Calu3 (cell line): ENCODE data around the gene FOXN3. TPM values are rescaled to one million over a fixed set of nuclear protein-coding genes. Genes with fewer than 3 reads are reported as not detected.

Source experiments
- BruUV-seq: library from RNA; stranded (reverse); fragments of 400-500 nt; replicated peaks from 2 replicates; lab custom pipeline; 2021; lab: Mats Ljungman, UMichigan
- CTCF ChIA-PET: fragments of 300-600 bp; sonication (Branson Sonifier 250); formaldehyde crosslinking; loops from one replicate; lab custom pipeline; 2022; ENCODE audit warnings: antibody characterized with exemption; lab: Charles Lee
- DNase-seq: peaks from one replicate; pipeline ENCODE4 v3.0.0; 2022
- H3K27ac Mint-ChIP-seq: one replicate; pipeline ENCODE4 v1.8.0; 2022; ENCODE audit warnings: mixed read lengths; ENCODE audit not compliant: unreplicated experiment
- H3K27me3 Mint-ChIP-seq: one replicate; pipeline ENCODE4 v1.8.0; 2022; ENCODE audit warnings: mixed read lengths; ENCODE audit not compliant: unreplicated experiment
- H3K36me3 Mint-ChIP-seq: one replicate; pipeline ENCODE4 v1.8.0; 2022; ENCODE audit warnings: mild to moderate bottlenecking, moderate library complexity, mixed read lengths; ENCODE audit not compliant: insufficient read depth, unreplicated experiment
- H3K4me1 Mint-ChIP-seq: one replicate; pipeline ENCODE4 v1.8.0; 2022; ENCODE audit warnings: mild to moderate bottlenecking, low read depth, mixed read lengths; ENCODE audit not compliant: unreplicated experiment
- H3K4me3 Mint-ChIP-seq: one replicate; pipeline ENCODE4 v1.8.0; 2022; ENCODE audit warnings: mild to moderate bottlenecking, low read depth, moderate library complexity, mixed read lengths; ENCODE audit not compliant: unreplicated experiment
- H3K9me3 Mint-ChIP-seq: one replicate; pipeline ENCODE4 v1.8.0; 2022; ENCODE audit warnings: low read depth, mixed read lengths; ENCODE audit not compliant: unreplicated experiment
- intact Hi-C: fragments of 100-400 bp; cut with micrococcal nuclease; formaldehyde crosslinking; loops from one replicate; pipeline ENCODE4 v1.10.0; 2022; ENCODE audit not compliant: unreplicated experiment
- total RNA-seq: library from RNA; stranded (reverse); gene quantifications from 2 replicates; pipeline ENCODE4 v1.2.3, GENCODE V29; 2022
- TF ChIP-seq, protein P1 (sequence below): fragments of 200-600 bp; IDR thresholded peaks from one replicate; pipeline ENCODE4 v1.8.0; 2022; ENCODE audit warnings: antibody characterized with exemption; ENCODE audit not compliant: unreplicated experiment

FOXN3 gene
- total RNA-seq, 1 experiment from 2014 or later: 11.8 TPM

GRCh38 chr14:89406941-89407340, 10.1 kb downstream of the FOXN3 start:
- CTCF ChIA-PET: no interaction called here
- Mint-ChIP-seq H3K4me3 (no peak overlapping the region), H3K27ac (no peak overlapping the region), H3K36me3 (no peaks in the 10 kb centered on the region), H3K4me1 (no peaks in the 10 kb centered on the region), H3K9me3 (no peaks in the 10 kb centered on the region), H3K27me3 (no peaks in the 10 kb centered on the region)
- DNase-seq: no peak
- no TSS peak for BruUV-seq
- intact Hi-C loops: no loop called here
- TF ChIP-seq, protein P1, sequence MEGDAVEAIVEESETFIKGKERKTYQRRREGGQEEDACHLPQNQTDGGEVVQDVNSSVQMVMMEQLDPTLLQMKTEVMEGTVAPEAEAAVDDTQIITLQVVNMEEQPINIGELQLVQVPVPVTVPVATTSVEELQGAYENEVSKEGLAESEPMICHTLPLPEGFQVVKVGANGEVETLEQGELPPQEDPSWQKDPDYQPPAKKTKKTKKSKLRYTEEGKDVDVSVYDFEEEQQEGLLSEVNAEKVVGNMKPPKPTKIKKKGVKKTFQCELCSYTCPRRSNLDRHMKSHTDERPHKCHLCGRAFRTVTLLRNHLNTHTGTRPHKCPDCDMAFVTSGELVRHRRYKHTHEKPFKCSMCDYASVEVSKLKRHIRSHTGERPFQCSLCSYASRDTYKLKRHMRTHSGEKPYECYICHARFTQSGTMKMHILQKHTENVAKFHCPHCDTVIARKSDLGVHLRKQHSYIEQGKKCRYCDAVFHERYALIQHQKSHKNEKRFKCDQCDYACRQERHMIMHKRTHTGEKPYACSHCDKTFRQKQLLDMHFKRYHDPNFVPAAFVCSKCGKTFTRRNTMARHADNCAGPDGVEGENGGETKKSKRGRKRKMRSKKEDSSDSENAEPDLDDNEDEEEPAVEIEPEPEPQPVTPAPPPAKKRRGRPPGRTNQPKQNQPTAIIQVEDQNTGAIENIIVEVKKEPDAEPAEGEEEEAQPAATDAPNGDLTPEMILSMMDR: no peak

DNA sequence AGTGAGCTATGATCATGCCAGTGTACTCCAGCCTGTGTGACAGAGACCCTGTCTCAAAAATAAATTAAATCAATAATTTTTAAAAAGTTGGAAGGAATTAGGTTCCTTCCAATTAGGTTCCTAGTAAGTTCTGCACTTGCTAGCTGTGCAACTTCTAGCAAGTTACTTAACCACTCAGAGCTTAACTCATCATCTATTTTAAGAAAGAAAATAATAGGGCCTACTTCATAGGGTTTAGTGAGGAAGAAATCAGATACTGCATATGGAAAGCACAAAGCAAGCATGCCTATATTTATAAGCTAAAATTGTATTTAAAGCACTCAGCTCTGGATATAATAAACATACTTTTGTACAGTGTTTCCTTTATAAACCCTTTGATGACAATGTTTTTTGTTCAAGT, 10.7 kb downstream of the FOXN3 start:
- no peaks in the 10 kb centered on the region for H3K36me3 Mint-ChIP-seq
- no peaks in the 10 kb centered on the region for H3K4me1 Mint-ChIP-seq
- no TSS peak for BruUV-seq
- no peak for DNase-seq
- H3K4me3 Mint-ChIP-seq: no peak overlapping the region
- CTCF ChIA-PET: no interaction called here
- TF ChIP-seq, protein P1: no peak
- no peaks in the 10 kb centered on the region for H3K9me3 Mint-ChIP-seq
- no peaks in the 10 kb centered on the region for H3K27me3 Mint-ChIP-seq
- intact Hi-C loops: no loop called here
- H3K27ac Mint-ChIP-seq: no peak overlapping the region

- Mint-ChIP-seq H3K36me3 (no peaks in the 10 kb centered on the region), H3K4me1 (no peaks in the 10 kb centered on the region), H3K27me3 (no peaks in the 10 kb centered on the region), H3K9me3 (no peaks in the 10 kb centered on the region), H3K4me3 (no peak overlapping the region), H3K27ac (no peak overlapping the region)
- TF ChIP-seq, protein P1: no peak
- no peak for DNase-seq
- no TSS peak for BruUV-seq
- intact Hi-C loops: no loop called here
- CTCF ChIA-PET: no interaction called here
Observed at GRCh38 chr14:89405712-89406111, 11.3 kb downstream of the FOXN3 start.

DNA sequence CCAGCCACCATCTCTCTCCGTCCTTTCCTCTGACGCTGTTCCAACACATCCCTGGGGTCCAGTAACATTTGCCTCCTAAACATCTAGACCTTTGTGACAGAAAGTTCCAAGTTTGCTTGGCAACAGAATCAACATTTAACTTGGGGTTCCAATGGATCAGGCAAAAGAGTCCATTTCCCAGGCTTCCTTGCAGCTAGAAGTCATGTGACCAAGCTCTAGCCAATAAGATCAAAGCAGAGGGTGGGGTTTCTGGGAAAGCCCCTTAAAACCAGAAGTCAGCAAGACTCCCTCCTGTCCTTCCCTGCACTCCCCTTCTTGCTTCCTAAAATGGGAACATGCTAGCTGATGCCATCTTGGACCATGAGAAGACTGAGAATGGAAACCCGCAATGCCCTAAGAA, 14.7 kb downstream of the FOXN3 start:
- Mint-ChIP-seq H3K4me1 (no peaks in the 10 kb centered on the region), H3K36me3 (no peaks in the 10 kb centered on the region), H3K27ac (no peak overlapping the region), H3K27me3 (no peaks in the 10 kb centered on the region), H3K4me3 (no peak overlapping the region), H3K9me3 (no peaks in the 10 kb centered on the region)
- no TSS peak for BruUV-seq
- intact Hi-C loops: no loop called here
- CTCF ChIA-PET: no interaction called here
- TF ChIP-seq, protein P1: no peak
- DNase-seq: no peak
